Measurements from ENCODE around the gene ABCC3.

ABCC3 gene

GRCh38 chr17:50627036-50627781 is 7.5 kb upstream of the ABCC3 start:
- FAIRE-seq = no peak
- DNase-seq (ENCODE audit: insufficient read length, low spot score) = no peak

- DNase-seq (ENCODE audit: insufficient read length, low spot score) = no peak
These were observed 6.7 kb upstream of the ABCC3 start for GRCh38 chr17:50627782-50628601.

GRCh38 chr17:50629902-50630301 is 4.8 kb upstream of the ABCC3 start:
- no peak for FAIRE-seq
- no peak for DNase-seq (ENCODE audit: insufficient read length, low spot score)

More at GRCh38 chr17:50627782-50628601, 6.7 kb upstream of the ABCC3 start:
- no peak for FAIRE-seq

- peak; percentile 70 for DNase-seq (ENCODE audit: insufficient read length, low spot score)
- FAIRE-seq = no peak
These were observed 4.0 kb upstream of the ABCC3 start for GRCh38 chr17:50630524-50631194.

GRCh38 chr17:50631195-50631907 is 3.3 kb upstream of the ABCC3 start:
- FAIRE-seq = no peak
- no peak for DNase-seq (ENCODE audit: insufficient read length, low spot score)

- FAIRE-seq (no peak), DNase-seq (ENCODE audit: insufficient read length, low spot score) (no peak)
These were observed 2.6 kb upstream of the ABCC3 start for GRCh38 chr17:50631908-50632571.

GRCh38 chr17:50632637-50633036 is 2.0 kb upstream of the ABCC3 start:
- no peak for FAIRE-seq
- DNase-seq (ENCODE audit: insufficient read length, low spot score) = no peak

- DNase-seq (ENCODE audit: insufficient read length, low spot score) (no peak), FAIRE-seq (no peak)
These were observed 998 bp upstream of the ABCC3 start for GRCh38 chr17:50633683-50634082.

- no peak for DNase-seq (ENCODE audit: insufficient read length, low spot score)
These were observed 442 bp downstream of the ABCC3 start for GRCh38 chr17:50634915-50635731.

GRCh38 chr17:50635732-50635981 is 976 bp downstream of the ABCC3 start:
- DNase-seq (ENCODE audit: insufficient read length, low spot score) (no peak), FAIRE-seq (no peak)

More at GRCh38 chr17:50634915-50635731, 442 bp downstream of the ABCC3 start:
- FAIRE-seq = no peak

- DNase-seq (ENCODE audit: insufficient read length, low spot score) (no peak), FAIRE-seq (no peak)
These were observed 1.5 kb downstream of the ABCC3 start for GRCh38 chr17:50635982-50636803.

GRCh38 chr17:50636804-50637195 is 2.1 kb downstream of the ABCC3 start:
- no peak for DNase-seq (ENCODE audit: insufficient read length, low spot score)
- FAIRE-seq = no peak

GRCh38 chr17:50637829-50638605 is 3.3 kb downstream of the ABCC3 start:
- no peak for FAIRE-seq
- DNase-seq (ENCODE audit: insufficient read length, low spot score) = no peak

- DNase-seq (ENCODE audit: insufficient read length, low spot score) (no peak), FAIRE-seq (no peak)
These were observed 3.9 kb downstream of the ABCC3 start for GRCh38 chr17:50638606-50638965.

- DNase-seq (ENCODE audit: insufficient read length, low spot score) = no peak
- FAIRE-seq = no peak
These were observed 4.5 kb downstream of the ABCC3 start for GRCh38 chr17:50638966-50639713.

GRCh38 chr17:50640686-50641351 is 6.1 kb downstream of the ABCC3 start:
- DNase-seq (ENCODE audit: insufficient read length, low spot score) (no peak), FAIRE-seq (no peak)

GRCh38 chr17:50641357-50641756 is 6.7 kb downstream of the ABCC3 start:
- no peak for DNase-seq (ENCODE audit: insufficient read length, low spot score)
- FAIRE-seq = no peak
